HG02623 (cell line): Measurements from ENCODE around the gene SLC16A2.
"Not testable (repeated sequence)": the region's sequence is repeated elsewhere in the genome, so short reads cannot be mapped to it uniquely, and the experiment has no call there.

Source experiments
- ATAC-seq: cut with Tn5 transposase; IDR thresholded peaks from one replicate; pipeline ENCODE4 v1.9.1; 2021; ENCODE audit warnings: moderate library complexity; ENCODE audit not compliant: unreplicated experiment

The SLC16A2 gene

DNA sequence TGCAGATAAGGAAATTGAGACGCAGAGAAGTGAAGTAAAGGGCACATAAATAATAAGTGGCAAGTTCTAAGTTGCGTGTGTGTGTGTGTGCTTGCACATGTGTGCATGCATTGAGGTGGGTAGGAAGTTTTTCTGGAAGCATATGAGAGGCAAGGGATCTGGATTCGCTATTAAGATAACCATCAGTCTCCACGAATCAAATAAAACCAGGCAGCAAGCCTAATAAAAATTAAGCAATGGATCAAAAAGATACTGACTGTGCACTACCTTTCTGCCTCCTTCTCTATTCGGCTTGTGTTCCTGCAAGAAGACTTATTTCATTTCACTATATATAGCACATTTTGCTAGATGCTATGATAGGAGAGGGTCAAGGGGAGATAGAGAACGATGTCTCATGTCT lies 23.8 kb downstream of the SLC16A2 start:
- no peak for ATAC-seq

DNA sequence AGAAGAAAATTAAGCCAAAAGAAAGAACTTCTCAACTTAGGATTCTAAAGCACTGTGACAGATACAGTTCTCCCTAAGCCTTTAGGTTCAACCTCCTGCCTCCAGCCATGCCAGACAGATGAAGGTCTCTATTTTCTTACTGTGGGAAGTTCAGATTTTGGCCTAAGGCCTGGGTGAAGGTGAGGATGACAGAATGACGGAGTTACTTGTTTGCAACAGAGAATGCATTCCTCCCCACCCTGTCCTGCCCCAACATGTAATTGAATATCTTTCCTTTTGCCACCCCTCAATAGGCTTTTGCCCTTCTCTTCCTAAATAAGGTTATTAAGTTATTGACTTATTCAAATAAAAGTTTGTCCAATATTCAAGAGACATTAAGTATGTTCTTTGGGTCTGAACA lies 25.6 kb downstream of the SLC16A2 start:
- ATAC-seq: no peak

DNA sequence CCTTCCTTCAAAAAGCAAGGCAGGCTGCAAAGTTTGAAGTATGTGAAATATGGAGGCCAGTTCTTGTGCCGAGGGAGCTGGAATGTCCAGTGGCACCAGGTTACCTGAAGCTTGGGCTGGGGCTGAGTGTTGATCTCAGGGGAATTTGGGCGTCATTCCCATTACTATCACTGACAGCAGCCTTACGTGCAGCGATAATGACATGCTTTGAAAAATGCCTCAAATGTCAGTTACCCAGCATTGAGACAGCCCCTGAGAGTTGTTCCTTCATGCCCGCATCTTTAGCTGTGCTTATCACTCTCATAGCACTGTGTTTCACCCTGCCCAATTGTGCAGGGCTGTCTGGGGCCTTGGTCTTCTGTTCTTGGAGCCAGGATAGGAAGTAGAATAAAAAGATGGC lies 27.4 kb downstream of the SLC16A2 start:
- no peak for ATAC-seq

DNA sequence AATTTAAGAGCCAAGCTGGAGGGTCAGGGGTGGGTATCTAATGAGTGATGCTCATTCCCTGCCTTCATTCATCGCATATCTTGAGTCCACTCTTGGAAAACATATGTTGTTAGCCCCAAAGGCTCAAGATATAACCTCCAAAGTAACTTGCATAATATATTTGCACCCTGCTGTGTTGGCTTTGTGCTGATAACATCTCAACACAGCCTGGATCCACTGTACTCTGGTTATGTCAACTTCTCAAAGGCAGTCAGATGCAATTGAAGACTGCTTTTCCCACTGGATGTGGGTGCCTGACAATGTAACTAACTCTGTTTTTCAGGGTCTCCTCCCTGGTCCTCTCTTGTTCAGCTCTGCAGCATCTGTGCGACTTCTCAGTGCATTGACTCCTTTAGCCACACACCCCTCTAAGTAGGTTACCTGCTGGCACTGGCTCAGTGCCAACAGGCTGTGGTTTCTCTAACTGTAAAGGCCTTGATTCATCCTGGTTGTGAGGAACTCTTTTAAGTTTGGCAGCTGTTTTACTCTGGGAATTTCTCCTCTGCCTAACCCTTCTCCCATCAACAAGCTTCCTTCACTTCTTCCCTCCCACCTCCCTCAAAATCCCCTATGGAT lies 28.1 kb downstream of the SLC16A2 start:
- no peak for ATAC-seq

DNA sequence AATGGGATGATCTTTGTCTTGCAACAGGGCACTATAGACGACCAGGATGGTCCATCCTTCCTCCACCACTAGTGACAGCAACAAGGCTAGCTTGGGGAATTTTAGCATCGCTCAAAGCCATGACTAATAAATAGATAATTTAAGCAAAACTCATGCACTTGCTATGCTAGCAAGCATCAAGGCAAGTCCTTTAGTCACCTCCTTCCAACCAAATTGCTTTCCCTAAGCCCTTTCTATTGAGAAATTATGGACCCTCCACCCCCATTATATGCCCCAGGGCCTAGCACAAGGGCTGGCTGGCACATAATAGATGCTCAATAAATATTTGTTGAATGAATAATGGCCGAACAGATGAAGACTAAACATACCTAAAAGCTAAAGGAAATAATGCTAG lies 28.6 kb downstream of the SLC16A2 start:
- ATAC-seq: no peak

DNA sequence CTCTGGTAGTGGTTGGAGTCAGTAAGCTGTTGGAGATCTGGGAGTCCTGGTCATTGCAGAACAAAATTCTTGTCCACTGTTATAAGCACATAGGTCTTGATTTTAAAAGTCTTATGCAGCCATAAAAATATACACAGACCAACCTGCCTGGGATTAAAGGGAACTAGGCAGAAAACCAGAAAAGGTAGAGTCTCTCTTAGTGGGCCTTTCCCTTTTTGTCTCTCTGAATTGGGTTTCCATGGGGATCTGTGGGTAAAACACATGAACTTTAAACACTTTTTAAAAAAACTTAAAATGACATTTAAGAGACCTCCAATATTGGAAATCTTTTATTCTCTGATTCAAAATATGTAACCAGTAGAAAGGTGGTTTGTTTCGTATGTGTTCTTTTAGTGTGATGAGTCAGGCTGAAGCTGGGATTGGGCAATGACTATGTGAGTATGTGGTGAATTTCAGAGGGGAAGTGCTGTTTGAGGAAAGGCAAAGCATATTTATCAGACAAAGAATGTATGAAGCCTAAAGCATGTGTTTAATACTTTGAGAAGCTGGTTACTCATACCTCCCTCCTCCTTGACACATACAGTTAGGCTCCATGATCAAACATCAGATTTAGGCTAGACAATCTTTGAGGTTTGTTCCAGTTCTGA lies 29.6 kb downstream of the SLC16A2 start:
- no peak for ATAC-seq

DNA sequence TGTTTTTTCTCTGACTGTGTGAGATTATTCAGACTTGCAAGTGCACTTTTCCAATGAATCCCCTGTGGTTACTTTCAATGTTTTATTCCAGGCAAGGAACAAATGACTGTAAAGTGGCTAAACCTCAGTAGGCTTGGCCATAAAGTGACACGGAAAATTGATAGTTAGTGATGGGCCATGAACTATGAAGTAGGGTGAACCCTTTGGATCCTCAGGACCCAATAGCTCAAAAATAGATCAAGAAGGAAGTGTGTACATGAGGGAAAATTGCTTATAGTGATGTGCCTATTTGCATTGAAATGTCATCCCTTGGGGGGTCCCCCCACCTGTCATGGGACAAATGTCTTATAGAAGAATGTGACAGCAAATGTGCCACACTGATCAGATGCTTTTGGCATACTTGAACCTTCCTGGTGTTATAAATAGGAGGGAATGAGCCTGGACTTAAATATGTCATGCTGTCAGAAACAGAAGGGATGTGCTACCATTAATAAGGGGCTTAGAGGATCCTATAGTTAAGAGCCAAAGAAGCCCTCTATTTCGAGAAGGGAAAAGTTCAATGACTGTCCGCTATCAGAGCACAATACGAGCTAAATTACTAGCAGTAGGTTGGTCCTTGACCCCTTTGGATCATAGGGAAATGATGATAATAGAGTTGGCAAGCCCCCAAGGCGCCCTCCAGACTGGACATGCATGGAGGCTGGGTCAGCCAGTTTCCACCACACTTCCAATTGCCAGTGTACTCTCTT lies 30.3 kb downstream of the SLC16A2 start:
- no peak for ATAC-seq

DNA sequence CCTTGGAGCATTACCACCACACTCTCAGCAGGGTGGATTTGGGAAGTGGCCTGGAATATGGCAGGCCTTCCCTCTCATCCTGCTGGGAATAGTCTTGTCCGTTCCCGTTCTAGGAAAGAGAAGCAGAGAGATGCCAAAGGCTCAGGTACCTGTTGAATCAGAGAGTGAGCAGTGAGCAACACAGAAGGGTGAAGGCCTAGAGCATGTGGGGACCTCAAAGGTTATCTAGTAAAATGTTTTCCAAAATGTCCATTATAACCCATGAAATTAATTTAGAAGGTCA lies 30.8 kb downstream of the SLC16A2 start:
- ATAC-seq: no peak

DNA sequence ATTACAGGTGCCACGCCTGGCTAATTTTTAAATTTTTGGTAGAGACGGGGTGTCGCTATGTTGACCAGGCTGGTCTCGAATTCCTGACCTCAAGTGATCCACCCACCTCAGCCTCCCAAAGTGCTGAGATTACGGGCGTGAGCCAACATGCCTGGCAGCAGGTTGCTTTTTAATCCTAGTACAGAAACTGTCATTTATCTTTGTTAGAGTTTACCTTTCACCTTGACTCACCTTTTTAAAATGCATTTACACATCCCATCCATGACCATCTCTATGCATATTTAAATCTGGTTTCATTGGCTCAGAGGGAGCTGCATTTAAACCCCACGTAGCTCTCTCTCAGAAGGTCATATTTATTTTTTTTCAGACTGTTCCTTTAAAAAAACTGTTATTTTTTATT lies 31.9 kb downstream of the SLC16A2 start:
- no peak for ATAC-seq

DNA sequence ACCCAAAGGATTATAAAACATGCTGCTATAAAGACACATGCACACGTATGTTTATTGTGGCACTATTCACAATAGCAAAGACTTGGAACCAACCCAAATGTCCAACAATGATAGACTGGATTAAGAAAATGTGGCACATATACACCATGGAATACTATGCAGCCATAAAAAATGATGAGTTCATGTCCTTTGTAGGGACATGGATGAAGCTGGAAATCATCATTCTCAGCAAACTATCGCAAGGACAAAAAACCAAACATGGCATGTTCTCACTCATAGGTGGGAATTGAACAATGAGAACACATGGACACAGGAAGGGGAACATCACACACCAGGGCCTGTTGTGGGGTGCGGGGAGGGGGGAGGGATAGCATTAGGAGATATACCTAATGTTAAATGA lies 32.9 kb downstream of the SLC16A2 start:
- not testable (repeated sequence) for ATAC-seq

DNA sequence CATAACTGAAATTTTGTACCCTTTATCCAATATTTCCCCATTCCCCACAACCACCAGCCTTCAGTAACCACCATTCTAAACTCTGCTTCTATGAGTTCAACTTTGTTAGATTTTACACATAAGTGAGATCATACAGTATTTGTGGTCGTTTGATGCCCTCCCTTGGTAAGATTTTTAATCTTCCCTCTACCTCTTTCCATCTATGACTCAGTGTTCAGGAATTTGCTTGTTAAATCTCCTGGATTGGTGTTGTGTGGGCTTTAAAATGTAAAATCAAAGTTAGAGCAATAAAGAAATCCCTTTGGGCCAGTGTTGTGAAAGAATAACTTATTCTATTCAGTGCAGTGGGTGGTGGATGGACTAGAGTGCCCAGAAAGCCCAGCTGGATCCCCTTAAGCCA lies 37.4 kb downstream of the SLC16A2 start:
- no peak for ATAC-seq

DNA sequence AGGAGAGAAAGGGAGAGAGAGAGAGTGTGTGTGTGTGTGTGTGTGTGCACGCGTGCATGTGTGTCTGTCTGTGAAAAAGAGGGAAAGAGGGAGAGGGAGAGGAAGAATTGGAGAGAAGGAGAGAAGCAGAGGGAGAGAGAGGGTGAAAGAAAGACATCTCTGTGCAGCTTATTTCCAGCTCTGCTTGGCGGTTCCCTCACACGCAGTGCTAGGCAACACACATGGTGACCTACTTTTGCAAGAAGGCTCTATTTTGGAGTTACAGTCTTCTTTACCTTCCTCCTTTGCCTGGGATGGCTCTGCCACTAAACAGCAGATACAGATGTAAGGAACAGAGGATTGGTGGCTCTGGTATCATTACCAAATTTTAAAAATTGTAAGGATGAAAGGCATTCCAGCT lies 40.1 kb downstream of the SLC16A2 start:
- ATAC-seq: no peak

DNA sequence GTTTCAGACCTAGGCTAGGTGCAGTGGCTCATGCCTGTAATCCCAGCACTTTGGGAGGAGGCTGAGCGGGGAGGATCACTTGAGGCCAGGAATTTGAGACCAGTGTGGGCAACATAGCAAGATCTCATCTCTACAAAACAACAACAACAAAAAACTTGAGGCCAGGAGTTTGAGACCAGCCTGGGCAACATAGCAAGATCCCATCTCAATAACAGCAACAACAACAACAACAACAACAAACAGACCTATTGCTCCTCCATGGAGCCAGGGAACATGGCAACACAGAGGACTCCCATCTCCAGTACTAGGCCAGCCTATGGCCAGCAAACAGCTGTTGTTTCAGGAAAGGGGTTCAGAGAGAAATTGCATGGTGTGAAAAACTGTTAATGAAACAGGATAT lies 43.4 kb downstream of the SLC16A2 start:
- ATAC-seq: no peak

DNA sequence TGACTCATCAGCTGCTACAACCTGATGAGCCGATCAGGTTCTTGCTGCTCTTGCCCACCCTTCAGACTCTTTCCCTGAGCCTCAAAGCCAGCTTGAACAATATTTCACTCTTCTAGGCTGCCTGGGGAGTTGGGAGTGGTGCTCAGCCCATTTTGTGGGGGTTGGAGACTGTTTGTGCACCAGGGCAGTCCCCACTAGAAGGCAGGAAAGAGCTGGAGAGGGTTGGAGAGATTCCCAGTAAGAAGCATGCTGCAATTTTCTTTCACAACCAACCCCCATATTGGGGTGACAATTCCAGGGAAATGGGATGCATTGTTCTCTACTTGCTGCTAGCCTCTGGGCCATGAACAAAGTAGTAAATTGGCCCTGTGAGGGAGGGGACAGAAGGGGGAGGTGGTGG lies 44.1 kb downstream of the SLC16A2 start:
- no peak for ATAC-seq

DNA sequence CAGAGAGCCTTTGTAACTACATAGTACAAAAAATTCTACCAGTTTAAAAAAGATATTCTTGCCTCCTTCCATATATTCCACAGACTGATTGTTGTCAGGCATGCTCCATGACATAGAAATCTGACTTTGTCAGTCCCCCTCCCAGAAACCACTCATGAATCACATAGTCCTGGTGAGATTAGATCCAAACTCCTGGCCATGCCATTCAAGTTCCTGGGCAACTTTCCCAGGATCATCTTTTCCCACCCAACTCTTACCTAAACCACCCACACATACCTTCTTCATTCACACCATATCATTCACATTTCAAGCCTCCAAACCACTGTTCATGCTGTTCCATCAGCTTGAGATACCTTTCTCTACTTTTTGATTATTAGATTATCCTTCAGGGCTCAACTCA lies 46.4 kb downstream of the SLC16A2 start:
- ATAC-seq: no peak

DNA sequence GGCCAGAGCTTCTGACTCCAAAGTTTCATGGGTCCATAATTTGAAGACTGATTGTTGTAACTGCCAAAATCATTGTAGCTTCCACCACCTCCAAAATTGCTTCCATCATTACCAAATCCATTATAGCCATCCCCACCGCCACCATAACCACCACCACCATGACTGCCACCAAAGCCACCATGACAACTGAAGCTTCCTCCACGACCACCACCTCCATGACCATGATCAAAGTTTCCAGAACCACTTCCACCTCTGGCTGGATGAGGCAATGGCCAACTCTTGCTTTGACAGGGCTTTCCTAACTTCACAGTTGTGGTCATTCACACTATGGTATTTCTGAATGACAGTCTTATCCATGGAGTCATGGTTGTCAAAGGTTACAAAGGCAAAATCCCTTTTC lies 51.8 kb downstream of the SLC16A2 start:
- ATAC-seq: not testable (repeated sequence)

DNA sequence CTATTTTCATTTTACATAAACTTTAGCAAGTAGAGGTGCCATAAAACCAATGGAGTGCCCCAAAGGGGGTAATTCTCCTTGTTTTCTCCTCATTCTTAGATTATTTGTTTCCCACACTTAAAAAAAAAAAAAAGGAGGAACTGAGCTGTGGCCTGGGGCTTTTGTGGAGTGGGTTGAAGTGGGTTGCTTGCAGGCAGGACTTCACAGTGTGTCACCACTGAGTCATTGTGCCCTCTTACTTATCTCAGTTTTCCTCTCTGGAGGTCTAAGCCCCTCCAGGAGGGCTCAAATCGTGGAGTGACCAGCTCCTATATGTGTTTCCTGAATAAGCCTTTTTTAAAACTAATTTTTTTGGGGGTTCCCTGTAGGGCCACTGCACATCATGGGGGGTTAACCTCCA lies 69.0 kb downstream of the SLC16A2 start:
- no peak for ATAC-seq

DNA sequence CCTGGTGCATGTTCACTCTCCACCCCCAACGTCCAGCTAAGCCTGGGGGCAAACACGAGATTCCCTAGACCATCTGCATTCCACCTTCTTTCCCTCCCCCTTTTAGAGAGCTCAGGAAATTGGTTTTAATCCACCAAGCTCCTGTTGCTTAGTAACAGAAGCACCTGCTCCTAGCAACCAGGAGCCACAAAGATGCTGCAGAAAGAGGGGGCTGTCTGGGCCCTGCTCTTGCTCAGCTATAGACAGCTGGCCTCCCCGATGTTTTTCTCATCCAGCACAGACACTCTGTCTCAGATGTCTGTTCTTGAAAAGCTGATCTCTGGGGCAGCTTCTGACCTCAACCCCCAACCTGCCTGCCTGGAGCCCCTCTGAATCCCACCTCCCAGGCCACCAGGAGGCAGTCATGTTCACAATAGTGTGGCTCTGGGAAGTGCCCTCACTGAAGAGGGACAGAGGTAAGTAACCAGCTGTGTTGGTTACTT lies 71.5 kb downstream of the SLC16A2 start:
- ATAC-seq: peak; percentile 48

DNA sequence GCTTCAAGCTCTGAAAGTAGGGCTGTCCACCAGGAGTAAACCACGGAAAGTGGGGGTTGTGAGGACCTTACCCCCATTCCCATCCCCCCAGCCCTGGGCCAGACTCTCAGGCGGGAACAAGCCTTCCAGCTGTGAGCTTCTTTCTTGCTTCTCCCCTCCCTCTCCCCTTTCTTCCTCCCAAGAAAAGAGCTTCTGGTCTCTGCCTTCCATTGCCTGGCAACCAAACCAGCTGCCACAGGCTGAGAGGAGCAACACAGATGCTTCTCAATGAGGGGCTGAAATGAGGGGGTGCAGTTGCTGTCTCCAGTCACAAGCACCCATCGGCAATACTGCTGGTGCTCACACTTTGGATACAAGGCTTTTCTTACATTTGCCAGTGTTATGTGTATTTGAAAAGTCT lies 72.5 kb downstream of the SLC16A2 start:
- no peak for ATAC-seq

DNA sequence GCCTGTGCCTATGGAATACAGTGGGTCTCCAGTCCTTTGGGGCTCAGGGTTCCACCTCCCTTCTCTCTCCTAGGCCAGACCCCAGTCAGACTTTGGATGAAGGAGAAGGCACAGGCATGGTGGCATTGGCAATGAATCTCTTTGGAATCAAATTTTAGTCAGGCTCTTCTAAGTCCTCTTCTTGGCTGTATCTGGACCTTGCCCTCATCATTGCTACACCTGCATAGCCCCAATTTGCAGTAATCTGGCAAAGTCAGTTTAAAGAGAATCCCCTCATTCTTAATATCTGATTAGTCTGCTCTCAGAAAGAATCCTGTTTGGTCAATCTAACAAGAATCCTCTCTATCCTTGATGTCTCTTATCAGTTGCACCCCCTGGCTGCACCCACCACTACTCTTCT lies 77.6 kb downstream of the SLC16A2 start:
- no peak for ATAC-seq

DNA sequence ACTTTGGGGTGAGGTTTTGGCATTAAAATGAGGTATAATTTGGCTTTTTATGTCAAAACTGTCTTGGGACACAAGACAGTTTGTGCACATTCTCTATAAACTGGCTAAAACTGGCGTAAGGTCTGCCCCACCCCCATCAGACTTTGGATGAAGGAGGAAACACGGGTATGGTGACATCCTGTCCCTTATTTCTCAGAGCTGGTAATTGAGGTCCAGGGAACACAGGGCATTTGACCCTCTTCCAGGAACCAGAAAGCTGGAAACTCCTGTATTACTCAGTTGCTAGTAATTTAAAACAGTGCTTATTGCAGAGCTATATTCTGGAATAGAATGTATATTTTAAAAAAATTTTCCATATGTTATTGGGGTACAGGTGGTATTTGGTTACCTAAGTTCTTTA lies 78.8 kb downstream of the SLC16A2 start:
- ATAC-seq: no peak

DNA sequence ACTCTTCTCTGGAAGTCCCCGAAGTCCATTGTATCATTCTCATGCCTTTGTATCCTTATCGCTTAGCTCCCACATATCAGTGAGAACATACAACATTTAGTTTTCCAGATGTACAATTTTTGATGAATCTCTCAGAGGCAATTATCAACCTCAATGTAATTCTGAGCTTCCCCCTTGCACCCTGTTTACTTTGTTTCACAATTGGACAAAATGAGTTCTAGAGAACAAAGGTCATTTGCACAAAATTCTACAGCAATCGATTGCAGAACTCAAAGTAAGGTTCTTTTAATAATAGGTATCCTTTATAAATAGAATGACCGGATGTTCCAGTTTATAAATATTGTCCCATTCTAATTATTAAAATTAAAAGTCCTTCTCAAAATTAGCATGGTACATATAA lies 79.3 kb downstream of the SLC16A2 start:
- ATAC-seq: no peak

DNA sequence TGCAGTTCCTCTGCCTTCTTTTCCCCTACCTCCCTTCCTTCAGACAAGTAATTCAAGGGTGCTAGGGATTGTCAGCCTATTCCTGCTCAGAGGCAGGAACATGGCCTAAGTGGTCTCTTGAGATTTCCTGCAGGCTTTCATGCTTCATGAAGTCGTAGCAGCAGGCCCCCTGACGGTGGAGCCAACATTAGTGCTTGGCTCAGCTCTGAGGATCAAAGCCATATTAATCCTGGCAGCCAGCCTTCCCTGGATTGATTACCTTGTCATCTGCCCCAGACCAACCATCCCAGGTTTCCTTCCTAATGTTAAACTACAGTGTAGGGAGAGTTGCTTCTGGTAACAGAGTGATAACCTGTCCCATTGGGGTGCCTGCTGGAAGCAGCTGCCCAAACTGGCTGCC lies 84.1 kb downstream of the SLC16A2 start:
- no peak for ATAC-seq
